CD8-positive, alpha-beta memory T cell (primary cell): ENCODE data around the gene LTBP1. TPM values are rescaled to one million over a fixed set of nuclear protein-coding genes. Genes with fewer than 3 reads are reported as not detected.
"Not testable (repeated sequence)": the region's sequence is repeated elsewhere in the genome, so short reads cannot be mapped to it uniquely, and the experiment has no call there.

Source experiments
- CTCF ChIA-PET: fragments of 350-600 bp; sonication (Branson Sonifier 250); formaldehyde crosslinking; loops from one replicate; lab custom pipeline; 2021; ENCODE audit warnings: antibody characterized with exemption; lab: Charles Lee
- POLR2A ChIA-PET: fragments of 350-600 bp; sonication (Branson Sonifier 250); formaldehyde crosslinking; loops from one replicate; lab custom pipeline; 2021; ENCODE audit warnings: antibody characterized with exemption; lab: Charles Lee
- DNase-seq, 5 donors: peaks; one replicate each; pipeline versions ENCODE4 v3.0.0 to v3.0.0-alpha.2; 2020 to 2022; ENCODE audit warnings: mixed read lengths in 1 of 5
- H3K27ac ChIP-seq: one replicate; pipeline ENCODE4 v1.7.0; 2013; ENCODE audit warnings: low read depth, mild to moderate bottlenecking, low read length, moderate library complexity
- H3K27me3 ChIP-seq: 2 replicates; pipeline ENCODE4 v1.7.0; 2013; ENCODE audit warnings: low read length, mild to moderate bottlenecking; ENCODE audit not compliant: insufficient read depth, poor library complexity, severe bottlenecking
- H3K36me3 ChIP-seq: 2 replicates; pipeline ENCODE4 v1.7.0; 2013; ENCODE audit warnings: mild to moderate bottlenecking, low read length, moderate library complexity; ENCODE audit not compliant: insufficient read depth
- H3K4me1 ChIP-seq: 2 replicates; pipeline ENCODE4 v1.7.0; 2013; ENCODE audit warnings: mild to moderate bottlenecking, low read length, moderate library complexity; ENCODE audit not compliant: insufficient read depth
- H3K4me3 ChIP-seq: 2 replicates; pipeline ENCODE4 v1.7.0; 2013; ENCODE audit warnings: mild to moderate bottlenecking, low read length
- H3K9me3 ChIP-seq: 2 replicates; pipeline ENCODE4 v1.7.0; 2013; ENCODE audit warnings: mild to moderate bottlenecking, low read length
- H3K27ac Mint-ChIP-seq, 8 donors: one replicate each; pipeline ENCODE4 v1.8.0; 2020 to 2021; ENCODE audit warnings: mixed read lengths in 8 of 8, mild to moderate bottlenecking in 6 of 8, inconsistent platforms in 3 of 8, moderate library complexity in 3 of 8
- H3K27me3 Mint-ChIP-seq, 2 donors: one replicate each; pipeline ENCODE4 v1.8.0; 2020 to 2021; ENCODE audit warnings: mixed read lengths in 2 of 2, mild to moderate bottlenecking in 1 of 2, moderate library complexity in 1 of 2
- H3K36me3 Mint-ChIP-seq, 3 donors: one replicate each; pipeline ENCODE4 v1.8.0; 2020 to 2021; ENCODE audit warnings: mixed read lengths in 3 of 3, inconsistent platforms in 1 of 3, mild to moderate bottlenecking in 1 of 3
- H3K4me1 Mint-ChIP-seq, 3 donors: one replicate each; pipeline ENCODE4 v1.8.0; 2020 to 2021; ENCODE audit warnings: mixed read lengths in 3 of 3, inconsistent platforms in 1 of 3, mild to moderate bottlenecking in 1 of 3
- H3K4me3 Mint-ChIP-seq, 7 donors: one replicate each; pipeline ENCODE4 v1.8.0; 2020 to 2021; ENCODE audit warnings: mixed read lengths in 7 of 7, mild to moderate bottlenecking in 6 of 7, moderate library complexity in 4 of 7, inconsistent platforms in 2 of 7
- H3K9me3 Mint-ChIP-seq, 5 donors: one replicate each; pipeline ENCODE4 v1.8.0; 2020 to 2022; ENCODE audit warnings: mixed read lengths in 5 of 5, mild to moderate bottlenecking in 3 of 5, moderate library complexity in 2 of 5, inconsistent platforms in 1 of 5
- polyA plus RNA-seq: library from polyadenylated mRNA; unstranded; fragments of 300-500 nt; fragmentation: Illumina TruSeq; gene quantifications from one replicate; pipeline ENCODE4 v1.2.3, GENCODE V29; 2021
- total RNA-seq, 2 experiments: library from RNA; stranded (reverse); gene quantifications; one replicate each; pipeline ENCODE4 v1.2.3, GENCODE V29; 2021

Gene LTBP1
- total and polyA plus RNA-seq, 3 experiments from 2014 or later, result not detected

DNA sequence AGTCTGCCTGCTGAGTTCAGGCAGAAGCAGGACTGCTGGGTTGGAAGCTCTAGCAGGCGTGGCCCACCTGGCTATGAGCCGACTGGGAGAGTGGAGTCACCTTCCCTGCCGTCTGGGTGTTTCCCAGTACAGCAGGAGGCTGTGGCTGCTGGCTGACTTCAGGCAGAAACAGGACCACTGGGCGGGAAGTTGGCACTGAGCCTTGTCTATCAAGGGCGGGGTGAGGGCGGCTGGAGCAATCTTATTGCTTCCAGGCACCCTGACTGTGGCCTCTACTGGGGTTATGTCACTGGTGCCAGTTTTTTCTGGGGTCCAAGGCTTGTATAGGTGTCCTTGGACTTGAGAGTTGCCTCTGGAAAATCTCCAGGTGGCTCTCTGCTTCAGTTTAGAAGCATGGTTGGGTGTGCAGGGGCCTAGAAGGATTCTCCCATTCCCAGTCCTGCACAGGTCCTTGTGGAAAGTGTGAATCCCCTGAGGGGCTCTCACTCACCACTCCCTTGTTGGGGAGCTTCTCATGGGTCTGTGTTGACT is 30.5 kb downstream of the LTBP1 start:
- H3K36me3 ChIP-seq, result no peaks in the 10 kb centered on the region

DNA sequence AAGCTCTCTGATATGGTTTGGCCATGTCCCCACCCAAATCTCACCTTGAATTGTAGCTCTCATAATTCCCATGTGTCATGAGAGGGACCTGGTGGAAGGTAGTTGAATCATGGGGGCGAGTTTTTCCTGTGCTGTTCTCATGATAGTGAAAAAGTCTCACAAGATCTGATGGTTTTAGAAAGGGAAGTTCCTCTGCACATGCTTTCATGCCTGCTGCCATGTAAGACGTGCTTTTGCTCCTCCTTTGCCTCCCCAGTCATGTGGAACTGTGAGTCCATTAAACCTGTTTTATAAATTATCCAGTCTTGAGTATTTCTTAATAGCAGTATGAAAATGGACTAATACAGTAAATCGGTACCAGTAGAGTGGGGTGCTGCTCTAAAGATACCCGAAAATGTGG is 34.9 kb downstream of the LTBP1 start:
- Histone ChIP-seq H3K27ac (no peak overlapping the region), H3K4me3 (no peak overlapping the region), H3K27me3 (no peaks in the 10 kb centered on the region), H3K9me3 (no peaks in the 10 kb centered on the region), H3K36me3 (no peaks in the 10 kb centered on the region), H3K4me1 (no peaks in the 10 kb centered on the region)
- POLR2A ChIA-PET, result no interaction called here
- Mint-ChIP-seq H3K4me3 (no peak overlapping the region), H3K27ac (no peak overlapping the region), H3K36me3 (no peaks in the 10 kb centered on the region), H3K27me3 (peaks cover 24 to 69% of the 10 kb centered on the region in 2 donors), H3K4me1 (no peaks in the 10 kb centered on the region), H3K9me3 (peaks cover 0 to 5% (median 2%) of the 10 kb centered on the region in 5 donors)
- CTCF ChIA-PET, result no interaction called here
- no peak for DNase-seq

More for the DNA sequence above, 30.5 kb downstream of the LTBP1 start:
- H3K9me3 ChIP-seq, result no peaks in the 10 kb centered on the region
- ChIA-PET CTCF (no interaction called here), POLR2A (no interaction called here)
- no peak for DNase-seq
- H3K27ac ChIP-seq, result no peak overlapping the region
- H3K4me1 ChIP-seq, result no peaks in the 10 kb centered on the region
- Mint-ChIP-seq H3K27me3 (peaks cover 14 to 45% of the 10 kb centered on the region in 2 donors), H3K36me3 (no peaks in the 10 kb centered on the region), H3K27ac (no peak overlapping the region), H3K9me3 (peaks cover 0 to 11% (median 9%) of the 10 kb centered on the region in 5 donors), H3K4me3 (no peak overlapping the region), H3K4me1 (no peaks in the 10 kb centered on the region)
- H3K4me3 ChIP-seq, result no peak overlapping the region
- H3K27me3 ChIP-seq, result no peaks in the 10 kb centered on the region

DNA sequence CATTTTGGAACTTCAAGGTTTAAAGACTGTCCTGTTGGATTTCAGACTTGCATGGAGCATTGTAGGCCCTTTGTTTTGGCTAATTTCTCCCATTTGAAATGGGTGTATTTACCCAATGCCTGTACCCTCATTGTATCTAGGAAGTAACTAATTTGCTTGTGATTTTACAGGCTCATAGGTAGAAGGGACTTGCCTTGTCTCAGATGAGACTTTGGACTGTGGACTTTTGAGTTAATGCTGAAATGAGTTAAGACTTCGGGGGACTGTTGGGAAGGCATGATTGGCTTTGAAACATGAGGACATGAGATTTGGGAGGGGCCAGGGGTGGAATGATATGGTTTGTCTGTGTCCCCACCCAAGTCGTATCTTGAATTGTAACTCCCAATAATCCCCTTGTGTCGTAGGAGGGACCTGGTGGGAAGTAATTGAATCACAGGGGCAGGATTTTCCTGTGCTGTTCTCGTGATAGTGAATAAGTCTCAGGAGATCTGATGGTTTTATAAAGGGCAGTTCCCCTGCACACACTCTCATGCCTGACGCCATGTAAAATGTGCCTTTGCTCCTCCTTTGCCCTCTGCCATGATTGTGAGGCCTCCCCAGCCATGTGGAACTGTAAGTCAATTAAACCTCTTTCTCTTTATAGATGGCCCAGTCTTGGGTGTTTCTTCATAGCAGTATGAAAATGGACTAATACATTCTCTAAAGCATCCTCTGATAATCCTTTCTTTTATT is 36.6 kb downstream of the LTBP1 start:
- POLR2A ChIA-PET, H3K36me3 ChIP-seq, H3K4me3 Mint-ChIP-seq, H3K4me1 Mint-ChIP-seq, H3K9me3 ChIP-seq, DNase-seq, H3K4me1 ChIP-seq, CTCF ChIA-PET, H3K27ac Mint-ChIP-seq, H3K4me3 ChIP-seq, H3K9me3 Mint-ChIP-seq, H3K27ac ChIP-seq, H3K36me3 Mint-ChIP-seq, H3K27me3 ChIP-seq: not testable (repeated sequence)
- H3K27me3 Mint-ChIP-seq, result peaks cover 19 to 67% of the 10 kb centered on the region in 2 donors

DNA sequence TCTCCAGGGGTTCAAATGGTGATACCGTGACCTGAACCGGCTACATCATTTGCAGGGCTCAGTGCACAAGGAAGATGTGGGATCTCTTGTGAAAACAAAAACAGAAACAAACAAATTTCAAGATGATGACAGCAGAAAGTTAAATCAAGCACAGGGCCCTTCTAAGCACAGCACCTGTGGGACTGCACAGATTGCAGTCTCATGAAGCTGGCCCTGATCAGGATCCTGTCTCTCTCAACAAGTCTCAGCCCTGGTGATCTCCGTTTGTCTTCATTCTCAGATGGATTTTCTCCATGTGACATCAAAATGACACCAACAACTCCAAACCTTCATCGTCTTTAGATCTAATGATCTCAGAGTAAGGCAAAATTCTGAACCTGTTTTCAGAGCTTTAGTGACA is 39.7 kb downstream of the LTBP1 start:
- POLR2A ChIA-PET, result no interaction called here
- no peaks in the 10 kb centered on the region for H3K36me3 Mint-ChIP-seq
- no peak overlapping the region for H3K27ac Mint-ChIP-seq
- H3K9me3 Mint-ChIP-seq, result peaks cover 0 to 7% (median 0%) of the 10 kb centered on the region in 5 donors
- Histone ChIP-seq H3K27me3 (no peaks in the 10 kb centered on the region), H3K36me3 (no peaks in the 10 kb centered on the region), H3K4me1 (no peaks in the 10 kb centered on the region), H3K9me3 (no peaks in the 10 kb centered on the region), H3K4me3 (no peak overlapping the region), H3K27ac (no peak overlapping the region)
- H3K4me1 Mint-ChIP-seq, result no peaks in the 10 kb centered on the region
- DNase-seq, result no peak
- no peak overlapping the region for H3K4me3 Mint-ChIP-seq
- H3K27me3 Mint-ChIP-seq, result peaks cover 20 to 45% of the 10 kb centered on the region in 2 donors
- CTCF ChIA-PET, result no interaction called here

DNA sequence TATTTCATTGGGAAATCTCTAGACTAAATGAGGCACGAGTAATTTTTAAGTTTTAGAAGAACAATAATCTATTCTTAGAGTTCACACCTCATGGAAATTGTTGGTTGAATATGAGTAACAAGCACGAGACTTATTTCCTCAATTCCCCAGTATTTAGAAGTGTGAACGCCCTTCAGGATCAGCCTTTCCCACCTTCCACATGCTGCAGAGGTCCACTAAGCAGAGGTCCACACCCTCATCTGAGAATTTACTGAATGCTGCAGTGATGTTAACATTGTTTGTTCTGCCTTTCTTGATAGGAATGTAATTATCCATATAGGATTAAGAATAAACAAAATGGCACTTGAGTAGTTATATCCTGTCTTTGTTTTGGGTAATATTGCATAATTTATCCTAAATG is 41.8 kb downstream of the LTBP1 start:
- H3K36me3 ChIP-seq, result no peaks in the 10 kb centered on the region
- no peaks in the 10 kb centered on the region for H3K4me1 ChIP-seq
- no peak for DNase-seq
- Mint-ChIP-seq H3K27me3 (peaks cover 14 to 45% of the 10 kb centered on the region in 2 donors), H3K36me3 (no peaks in the 10 kb centered on the region), H3K9me3 (peaks cover 0 to 4% (median 0%) of the 10 kb centered on the region in 5 donors), H3K27ac (no peak overlapping the region), H3K4me1 (no peaks in the 10 kb centered on the region), H3K4me3 (no peak overlapping the region)
- CTCF ChIA-PET, result no interaction called here
- no peak overlapping the region for H3K27ac ChIP-seq
- no peaks in the 10 kb centered on the region for H3K9me3 ChIP-seq
- H3K4me3 ChIP-seq, result no peak overlapping the region
- POLR2A ChIA-PET, result no interaction called here
- no peaks in the 10 kb centered on the region for H3K27me3 ChIP-seq

DNA sequence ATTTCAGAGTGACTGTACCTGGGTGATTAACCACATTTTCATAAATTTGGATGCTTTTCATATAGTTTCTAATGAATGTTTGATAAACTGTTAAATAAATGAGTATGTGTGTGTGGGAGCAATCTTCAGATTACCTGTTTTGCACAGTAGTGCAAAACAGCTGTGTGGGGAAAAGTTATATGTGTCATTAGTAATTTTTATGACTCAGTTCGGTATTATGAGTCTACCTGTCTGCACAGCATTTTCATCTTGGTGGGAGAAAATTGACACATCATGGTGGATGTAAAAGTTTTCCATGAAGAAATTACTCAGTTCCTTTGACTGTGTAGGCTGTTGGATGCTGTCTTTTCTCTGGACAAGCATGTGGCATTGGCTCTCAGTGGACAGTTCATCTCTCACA is 43.8 kb downstream of the LTBP1 start:
- no peaks in the 10 kb centered on the region for H3K36me3 ChIP-seq
- DNase-seq, result no peak
- H3K9me3 Mint-ChIP-seq, result peaks cover 0 to 4% (median 0%) of the 10 kb centered on the region in 5 donors
- no peaks in the 10 kb centered on the region for H3K36me3 Mint-ChIP-seq
- no peak overlapping the region for H3K4me3 Mint-ChIP-seq
- no peak overlapping the region for H3K27ac ChIP-seq
- POLR2A ChIA-PET, result no interaction called here
- H3K9me3 ChIP-seq, result no peaks in the 10 kb centered on the region
- CTCF ChIA-PET, result interaction anchor here (0.8 kb wide), 1 partner anchor 20 kb away, joined by 3 read pairs; no protein-coding TSS in a partner anchor
- H3K27ac Mint-ChIP-seq, result no peak overlapping the region
- no peaks in the 10 kb centered on the region for H3K27me3 ChIP-seq
- H3K4me3 ChIP-seq, result no peak overlapping the region
- no peaks in the 10 kb centered on the region for H3K4me1 ChIP-seq
- peaks cover 9 to 36% of the 10 kb centered on the region in 2 donors for H3K27me3 Mint-ChIP-seq
- H3K4me1 Mint-ChIP-seq, result no peaks in the 10 kb centered on the region

DNA sequence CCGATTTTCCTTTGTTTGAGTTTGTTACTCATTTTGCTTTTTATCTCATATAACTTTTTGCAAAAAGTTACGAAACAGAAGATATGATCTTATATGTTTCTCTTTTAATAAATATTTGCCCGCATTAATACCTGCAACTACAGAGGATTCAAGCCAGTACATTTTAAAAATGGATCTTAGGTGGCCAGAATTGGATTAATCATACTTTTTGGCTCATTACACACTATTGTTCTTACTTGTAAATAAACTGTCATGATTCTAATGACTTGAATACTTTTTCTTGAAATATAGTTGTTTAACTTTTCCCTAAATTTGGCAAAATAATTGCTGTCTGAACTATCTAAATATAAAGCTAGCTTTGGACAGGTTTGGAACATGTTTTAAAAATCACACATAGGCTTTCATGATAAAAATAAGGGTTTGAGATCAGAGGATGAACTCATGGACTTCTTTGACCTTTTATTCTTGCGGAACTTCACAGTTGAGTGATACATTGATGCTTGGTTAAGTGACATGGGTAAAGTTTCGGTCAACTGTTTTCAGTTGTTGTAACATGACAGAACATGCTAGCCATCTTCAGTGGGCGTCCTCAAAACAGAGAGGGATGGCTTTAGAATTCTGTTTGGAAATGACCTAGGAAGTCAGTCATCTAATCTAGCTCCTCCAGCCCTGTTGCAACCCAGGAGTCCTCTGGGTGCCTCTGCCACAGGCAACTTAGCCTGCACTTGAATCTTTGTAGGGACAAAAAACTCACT is 44.5 kb downstream of the LTBP1 start:
- ChIA-PET CTCF (no interaction called here), POLR2A (no interaction called here)
- Mint-ChIP-seq H3K27me3 (peaks cover 9 to 30% of the 10 kb centered on the region in 2 donors), H3K27ac (no peak overlapping the region), H3K36me3 (no peaks in the 10 kb centered on the region), H3K4me3 (no peak overlapping the region), H3K9me3 (peaks cover 0 to 4% (median 0%) of the 10 kb centered on the region in 5 donors), H3K4me1 (no peaks in the 10 kb centered on the region)
- Histone ChIP-seq H3K4me3 (no peak overlapping the region), H3K4me1 (no peaks in the 10 kb centered on the region), H3K9me3 (no peaks in the 10 kb centered on the region), H3K27ac (no peak overlapping the region), H3K36me3 (no peaks in the 10 kb centered on the region), H3K27me3 (no peaks in the 10 kb centered on the region)
- no peak for DNase-seq

DNA sequence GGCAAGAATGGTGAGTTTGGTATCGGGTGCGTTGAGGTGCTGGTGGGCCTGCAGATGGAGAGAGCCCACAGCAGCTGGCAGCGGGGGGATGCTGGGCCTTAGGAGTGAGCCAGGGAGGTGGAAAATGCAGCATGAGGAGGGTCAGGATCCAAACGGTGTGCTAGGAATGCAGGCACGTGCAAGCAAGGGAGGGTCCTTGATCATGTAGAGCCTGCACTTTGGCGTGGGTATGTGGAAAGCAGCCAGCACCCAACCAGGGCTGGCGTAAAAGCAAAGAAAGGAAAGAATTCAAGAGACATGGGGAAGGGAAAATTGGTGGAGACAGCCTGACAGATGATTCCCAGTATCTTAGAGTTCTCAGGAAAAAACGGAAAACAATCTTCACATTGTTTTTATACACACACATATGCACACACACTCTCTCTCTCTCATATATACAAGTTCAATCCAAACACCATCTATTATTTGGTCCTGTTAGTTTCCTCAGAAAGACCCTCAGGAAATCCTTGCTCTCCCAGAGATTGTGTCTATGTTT is 46.3 kb downstream of the LTBP1 start:
- ChIA-PET CTCF (no interaction called here), POLR2A (no interaction called here)

More for the DNA sequence above, 46.3 kb downstream of the LTBP1 start:
- H3K9me3 ChIP-seq, result no peaks in the 10 kb centered on the region
- no peaks in the 10 kb centered on the region for H3K36me3 ChIP-seq
- H3K4me1 ChIP-seq, result no peaks in the 10 kb centered on the region
- no peak overlapping the region for H3K27ac ChIP-seq
- H3K36me3 Mint-ChIP-seq, result no peaks in the 10 kb centered on the region
- no peaks in the 10 kb centered on the region for H3K9me3 Mint-ChIP-seq
- H3K4me3 Mint-ChIP-seq, result no peak overlapping the region
- H3K4me3 ChIP-seq, result no peak overlapping the region
- DNase-seq, result no peak
- no peaks in the 10 kb centered on the region for H3K4me1 Mint-ChIP-seq
- peaks cover 5 to 22% of the 10 kb centered on the region in 2 donors for H3K27me3 Mint-ChIP-seq
- H3K27me3 ChIP-seq, result no peaks in the 10 kb centered on the region
- H3K27ac Mint-ChIP-seq, result no peak overlapping the region
